Endothelial cell of umbilical vein (primary cell): ENCODE measurements around the gene S100A3. TPM values are rescaled to one million over a fixed set of nuclear protein-coding genes. Genes with fewer than 3 reads are reported as not detected.
A peak's percentile ranks its signal among the peaks of the same experiment; 100 is the strongest.

Experiments
- BruUV-seq: library from RNA; stranded (reverse); fragments of 400-500 nt; replicated peaks from 2 replicates; lab custom pipeline; 2021; lab: Mats Ljungman, UMichigan
- CTCF ChIA-PET: fragments of 300-600, 350-600 bp; sonication (Branson Sonifier 250); formaldehyde crosslinking; loops from one replicate; lab custom pipeline; 2021; ENCODE audit warnings: antibody characterized with exemption, inconsistent platforms; lab: Charles Lee
- POLR2A ChIA-PET: fragments of 300-600, 350-600 bp; sonication (Branson Sonifier 250); formaldehyde crosslinking; loops from one replicate; lab custom pipeline; 2021; ENCODE audit warnings: antibody characterized with exemption, inconsistent platforms; lab: Charles Lee
- DNase-seq: peaks from one replicate; pipeline ENCODE4 v3.0.0-alpha.2; 2011; ENCODE audit warnings: low read depth, low spot score
- FAIRE-seq: peaks from 2 replicates; lab custom pipeline; 2011; peaks lifted over from hg19 to GRCh38; lab: Jason Lieb, UNC
- H2AFZ ChIP-seq: 2 replicates; pipeline ENCODE4 v1.6.0; 2012; ENCODE audit warnings: low read depth, low read length, control low read depth, inconsistent platforms
- H3K27ac ChIP-seq: 2 replicates; pipeline ENCODE4 v1.5.1; 2011; ENCODE audit warnings: low read depth, mild to moderate bottlenecking, control low read depth, low read length, moderate library complexity; ENCODE audit not compliant: insufficient read depth
- H3K27me3 ChIP-seq, 2 experiments: 2 replicates each; pipeline versions ENCODE4 v1.6.0 to v1.6.1; 2011; ENCODE audit warnings: low read length in 2 of 2, mixed read lengths in 1 of 2; ENCODE audit not compliant: control insufficient read depth in 2 of 2, insufficient read depth in 2 of 2
- H3K36me3 ChIP-seq, 2 experiments: 2 replicates in 1 of 2; 3 replicates in 1 of 2; pipeline ENCODE4 v1.5.1; 2011; ENCODE audit warnings: low read length in 2 of 2, mild to moderate bottlenecking in 1 of 2, moderate library complexity in 1 of 2; ENCODE audit not compliant: control insufficient read depth in 2 of 2, insufficient read depth in 2 of 2; ENCODE audit errors: extremely low read depth in 1 of 2
- H3K4me1 ChIP-seq: 3 replicates; pipeline ENCODE4 v1.5.1; 2011; ENCODE audit warnings: mild to moderate bottlenecking, low read length; ENCODE audit not compliant: control insufficient read depth, insufficient read depth; ENCODE audit errors: extremely low read depth
- H3K4me2 ChIP-seq: 2 replicates; pipeline ENCODE4 v1.6.1; 2011; ENCODE audit warnings: low read length, control low read depth, mixed read lengths; ENCODE audit not compliant: insufficient read depth
- H3K4me3 ChIP-seq, 3 experiments: fragments of 200-600 bp in 1 of 3; sonication (generic), shearing (Covaris generic) in 1 of 3; replicated peaks in 1 of 3; 2 replicates each; pipeline ENCODE4 v1.5.1; 2011 to 2016; ENCODE audit warnings: control low read depth in 3 of 3, low read length in 3 of 3, mild to moderate bottlenecking in 2 of 3, inconsistent platforms in 1 of 3, low read depth in 1 of 3, moderate library complexity in 1 of 3; ENCODE audit not compliant: insufficient read depth in 1 of 3
- H3K79me2 ChIP-seq: 2 replicates; pipeline ENCODE4 v1.6.0; 2012; ENCODE audit warnings: low read length, inconsistent platforms; ENCODE audit not compliant: control insufficient read depth, insufficient read depth
- H3K9ac ChIP-seq: replicated peaks from 2 replicates; pipeline ENCODE3; 2011; ENCODE audit warnings: low read length, control low read depth; ENCODE audit not compliant: insufficient read depth; ENCODE audit errors: extremely low read depth
- H3K9me1 ChIP-seq: replicated peaks from 3 replicates; pipeline ENCODE4 v1.6.0; 2011; ENCODE audit warnings: mild to moderate bottlenecking, low read length; ENCODE audit not compliant: control insufficient read depth, insufficient read depth; ENCODE audit errors: extremely low read depth
- H3K9me3 ChIP-seq: replicated peaks from 2 replicates; pipeline ENCODE4 v1.5.1; 2012; ENCODE audit warnings: low read length, inconsistent platforms; ENCODE audit not compliant: control insufficient read depth, insufficient read depth
- H4K20me1 ChIP-seq: replicated peaks from 2 replicates; pipeline ENCODE3; 2011; ENCODE audit warnings: mild to moderate bottlenecking, low read length; ENCODE audit not compliant: control insufficient read depth, insufficient read depth; ENCODE audit errors: extremely low read depth
- CTCF ChIP-seq, 2 donors: IDR thresholded peaks; 1 replicate in 1 of 2; 2 replicates in 1 of 2; pipeline ENCODE4 v1.5.1; 2011; ENCODE audit warnings: low read length in 2 of 2, mild to moderate bottlenecking in 2 of 2, moderate library complexity in 2 of 2, control low read depth in 1 of 2, inconsistent platforms in 1 of 2, low read depth in 1 of 2; ENCODE audit not compliant: insufficient read depth in 1 of 2; ENCODE audit errors: extremely low read depth in 1 of 2
- EZH2 ChIP-seq: IDR thresholded peaks from 2 replicates; pipeline ENCODE4 v1.6.1; 2012; ENCODE audit warnings: borderline replicate concordance, low read depth, mild to moderate bottlenecking, moderate library complexity, low read length, inconsistent platforms; ENCODE audit not compliant: severe bottlenecking
- FOS ChIP-seq: IDR thresholded peaks from 2 replicates; pipeline ENCODE4 v1.6.1; 2011; ENCODE audit warnings: mild to moderate bottlenecking, low read length, moderate library complexity, borderline replicate concordance; ENCODE audit not compliant: insufficient read depth
- GATA2 ChIP-seq: IDR thresholded peaks from 2 replicates; pipeline ENCODE4 v1.7.0; 2011; ENCODE audit warnings: low read depth, mild to moderate bottlenecking, moderate library complexity, mixed read lengths, low read length; ENCODE audit not compliant: insufficient read length, insufficient read depth
- JUN ChIP-seq: IDR thresholded peaks from 2 replicates; pipeline ENCODE4 v1.6.1; 2011; ENCODE audit warnings: borderline replicate concordance, low read depth; ENCODE audit not compliant: insufficient read length, insufficient read depth
- MYC ChIP-seq: IDR thresholded peaks from one replicate; pipeline ENCODE4 v1.6.1; 2011; ENCODE audit warnings: mild to moderate bottlenecking, low read depth, low read length
- POLR2A ChIP-seq: IDR thresholded peaks from 2 replicates; pipeline ENCODE4 v1.6.1; 2012; ENCODE audit warnings: low read depth, mild to moderate bottlenecking, control low read depth, low read length
- POLR2AphosphoS5 ChIP-seq: IDR thresholded peaks from 2 replicates; pipeline ENCODE4 v1.6.1; 2012; ENCODE audit warnings: low read depth, mild to moderate bottlenecking, control low read depth, low read length, moderate library complexity; ENCODE audit not compliant: insufficient read depth
- dilution Hi-C: fragments of 300-500 bp; cut with MboI; formaldehyde crosslinking; loops from one replicate; pipeline ENCODE4 v1.15.0; 2019; ENCODE audit warnings: low sequenced_read_pairs; ENCODE audit not compliant: extremely low pct_ligation_motif_present
- intact Hi-C: fragments of 100-400 bp; cut with micrococcal nuclease; formaldehyde crosslinking; loops from one replicate; pipeline ENCODE4 v1.10.0; 2022
- polyA plus RNA-seq, 4 experiments: library from polyadenylated mRNA; depleted of rRNA in 3 of 4; stranded (reverse) in 3 of 4; unstranded in 1 of 4; fragments of >200 nt; gene quantifications; 2 replicates each; pipeline versions ENCODE4 v1.2.1 to v1.2.3, GENCODE V29; 2011 to 2012; ENCODE audit warnings: missing spikeins in 1 of 4
- total RNA-seq: library from RNA; stranded (reverse); gene quantifications from 2 replicates; pipeline ENCODE4 v1.2.3, GENCODE V29; 2021
- TF ChIP-seq, protein P1 (sequence below): IDR thresholded peaks from 2 replicates; pipeline ENCODE4 v1.6.1; 2011; ENCODE audit not compliant: insufficient read depth, insufficient read length

S100A3 gene
- total and polyA plus RNA-seq, 2 donors (not counting 3 experiments of a cell fraction or from before 2014, with no cell fraction given), result 0.42 to 1.3 TPM

GRCh38 chr1:153545067-153546055 is 3.7 kb downstream of the S100A3 start, which contains the start of gene S100A4:
TSS of gene S100A4 (minus strand) at chr1:153545806. CDS start at chr1:153544794, 1,012 bp downstream.
- DNase-seq (peak; percentile 91), FAIRE-seq (peak; percentile 97)
- POLR2A ChIA-PET, result interaction anchor here (0.6 to 1.9 kb wide), 4 partner anchors 10 to 182 kb away, joined by 3 to 6 read pairs (median 4); partner anchors contain the start of genes INTS3 and S100A6
- H3K27ac ChIP-seq, result no peak within 1 kb of the TSS
- CTCF ChIA-PET, result interaction anchor here (0.9 to 2.5 kb wide), 7 partner anchors 9 to 35 kb away, joined by 3 to 11 read pairs (median 6); partner anchors contain the start of gene S100A6
- no peak within 1 kb of the TSS for H3K4me3 ChIP-seq
- H2AFZ ChIP-seq, result peak within 1 kb of the TSS; percentile 46
- H3K9me3 ChIP-seq, result no peaks in the 10 kb centered on the region
- no peaks in the 10 kb centered on the region for H3K9me1 ChIP-seq
- peaks cover 21% of the 10 kb centered on the region for H3K4me1 ChIP-seq
- H3K79me2 ChIP-seq, result no peaks in the 10 kb centered on the region
- no peak within 1 kb of the TSS for H3K4me2 ChIP-seq
- H3K27me3 ChIP-seq, result no peaks in the 10 kb centered on the region
- no peak within 1 kb of the TSS for H3K9ac ChIP-seq
- BruUV-seq, result no TSS peak
- dilution Hi-C loops, result no loop called here
- H4K20me1 ChIP-seq, result no peaks in the 10 kb centered on the region
- no peaks in the 10 kb centered on the region for H3K36me3 ChIP-seq
- intact Hi-C loops, result no loop called here
- TF ChIP-seq MYC (no peak), CTCF (IDR thresholded peaks at IDR 0.05; ENCODE audit: extremely low read depth in 1 of 2, insufficient read depth in 1 of 2, low read depth in 1 of 2, low read length in 2 of 2) (no peak), POLR2A (no peak), FOS (no peak), JUN (no peak), POLR2AphosphoS5 (no peak), GATA2 (no peak), EZH2 (no peak)
- TF ChIP-seq, protein P1, sequence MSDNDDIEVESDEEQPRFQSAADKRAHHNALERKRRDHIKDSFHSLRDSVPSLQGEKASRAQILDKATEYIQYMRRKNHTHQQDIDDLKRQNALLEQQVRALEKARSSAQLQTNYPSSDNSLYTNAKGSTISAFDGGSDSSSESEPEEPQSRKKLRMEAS, result no peak
